GM23338 (cell line): Measurements from ENCODE around the gene ADAP1. TPM values are rescaled to one million over a fixed set of nuclear protein-coding genes. Genes with fewer than 3 reads are reported as not detected.

Experiments
- ATAC-seq: fragments of 200-7000 bp; cut with Tn5 transposase; 3 replicates; pipeline ENCODE4 v1.9.1; 2020
- DNase-seq: peaks from one replicate; pipeline ENCODE4 v3.0.0-alpha.2; 2015; ENCODE audit warnings: low spot score
- H2AFZ ChIP-seq: fragments of 200-600 bp; sonication (generic); 2 replicates; pipeline ENCODE4 v1.8.0; 2016; ENCODE audit warnings: antibody characterized with exemption, mild to moderate bottlenecking, moderate library complexity
- H3F3A ChIP-seq: fragments of 200-600 bp; sonication (generic); replicated peaks from 2 replicates; pipeline ENCODE4 v1.8.0; 2017; ENCODE audit warnings: antibody characterized with exemption, mixed run types, low read depth
- H3K27ac ChIP-seq: fragments of 200-600 bp; sonication (generic); 2 replicates; pipeline ENCODE4 v1.6.1; 2016; ENCODE audit warnings: low read depth
- H3K27me3 ChIP-seq: fragments of 200-600 bp; sonication (generic); 2 replicates; pipeline ENCODE4 v1.8.0; 2016; ENCODE audit warnings: mild to moderate bottlenecking, mixed run types, moderate library complexity; ENCODE audit not compliant: insufficient read depth
- H3K36me3 ChIP-seq: fragments of 200-600 bp; sonication (generic); 2 replicates; pipeline ENCODE4 v1.8.0; 2016; ENCODE audit warnings: mild to moderate bottlenecking; ENCODE audit not compliant: insufficient read depth
- H3K4me1 ChIP-seq: fragments of 200-600 bp; sonication (generic); 2 replicates; pipeline ENCODE4 v1.8.0; 2016; ENCODE audit warnings: mild to moderate bottlenecking, moderate library complexity; ENCODE audit not compliant: insufficient read depth
- H3K4me2 ChIP-seq: fragments of 200-600 bp; sonication (generic); 2 replicates; pipeline ENCODE4 v1.7.1; 2017; ENCODE audit warnings: mixed run types
- H3K4me3 ChIP-seq: fragments of 200-600 bp; sonication (generic); 2 replicates; pipeline ENCODE4 v1.6.1; 2016; ENCODE audit warnings: mixed run types
- H3K79me2 ChIP-seq: fragments of 200-600 bp; sonication (generic); replicated peaks from 2 replicates; pipeline ENCODE4 v1.8.0; 2017; ENCODE audit warnings: mild to moderate bottlenecking; ENCODE audit not compliant: insufficient read depth
- H3K9me2 ChIP-seq: fragments of 200-600 bp; sonication (generic); 2 replicates; pipeline ENCODE4 v1.8.0; 2017; ENCODE audit not compliant: insufficient read depth
- H4K20me1 ChIP-seq: fragments of 200-600 bp; sonication (generic); replicated peaks from 2 replicates; pipeline ENCODE4 v1.8.0; 2017; ENCODE audit warnings: mild to moderate bottlenecking; ENCODE audit not compliant: insufficient read depth
- H3K27ac Mint-ChIP-seq: 2 replicates; pipeline ENCODE4 v1.8.0; 2020; ENCODE audit warnings: inconsistent platforms, mild to moderate bottlenecking, moderate library complexity, mixed read lengths
- H3K27me3 Mint-ChIP-seq: 3 replicates; pipeline ENCODE4 v1.8.0; 2022; ENCODE audit warnings: low read depth, mild to moderate bottlenecking, moderate library complexity, mixed read lengths, inconsistent platforms; ENCODE audit not compliant: insufficient read depth, poor library complexity
- H3K36me3 Mint-ChIP-seq: 3 replicates; pipeline ENCODE4 v1.8.0; 2021; ENCODE audit warnings: low read depth, mild to moderate bottlenecking, inconsistent platforms, moderate library complexity, mixed read lengths
- H3K4me1 Mint-ChIP-seq: 3 replicates; pipeline ENCODE4 v1.8.0; 2020; ENCODE audit warnings: mild to moderate bottlenecking, inconsistent platforms, mixed read lengths
- H3K4me3 Mint-ChIP-seq: 3 replicates; pipeline ENCODE4 v1.8.0; 2021; ENCODE audit warnings: moderate library complexity, mild to moderate bottlenecking, inconsistent platforms, mixed read lengths
- H3K9me3 Mint-ChIP-seq: 3 replicates; pipeline ENCODE4 v1.8.0; 2020; ENCODE audit warnings: moderate library complexity, mild to moderate bottlenecking, inconsistent platforms, mixed read lengths
- CREB1 ChIP-seq: fragments of 250-450 bp; sonication (Bioruptor Pico); IDR thresholded peaks from 2 replicates; pipeline ENCODE4 v1.5.0; 2020; ENCODE audit warnings: low read depth, mild to moderate bottlenecking, moderate library complexity
- EZH2 ChIP-seq: fragments of 200-600 bp; sonication (generic); IDR thresholded peaks from one replicate; pipeline ENCODE4 v1.8.0; 2017; ENCODE audit warnings: antibody characterized with exemption, mild to moderate bottlenecking, low read depth; ENCODE audit not compliant: unreplicated experiment
- EZH2phosphoT487 ChIP-seq: fragments of 200-600 bp; sonication (generic); IDR thresholded peaks from one replicate; pipeline ENCODE4 v1.8.1; 2018; ENCODE audit warnings: antibody characterized with exemption; ENCODE audit not compliant: unreplicated experiment
- JUNB ChIP-seq: IDR thresholded peaks from one replicate; pipeline ENCODE4 v1.6.1; 2016; ENCODE audit warnings: antibody characterized with exemption; ENCODE audit not compliant: unreplicated experiment
- POLR2AphosphoS5 ChIP-seq: IDR thresholded peaks from 2 replicates; pipeline ENCODE4 v1.6.1; 2016; ENCODE audit warnings: antibody characterized with exemption, low read depth
- STAT1 ChIP-seq: IDR thresholded peaks from one replicate; pipeline ENCODE4 v1.6.1; 2016; ENCODE audit warnings: antibody characterized with exemption; ENCODE audit not compliant: unreplicated experiment
- ZNF114 ChIP-seq: fragments of 250-450 bp; sonication (Bioruptor Pico); IDR thresholded peaks from 2 replicates; pipeline ENCODE4 v1.5.0; 2020; ENCODE audit warnings: mild to moderate bottlenecking, moderate library complexity
- ZNF331 ChIP-seq: fragments of 250-450 bp; sonication (Bioruptor Pico); IDR thresholded peaks from 2 replicates; pipeline ENCODE4 v1.5.0; 2020; ENCODE audit warnings: low read depth, mild to moderate bottlenecking, moderate library complexity
- polyA plus RNA-seq: library from polyadenylated mRNA; unstranded; fragments of >200 nt; fragmentation: Nextera tagmentation; extraction: Ambion mirVana; gene quantifications from 2 replicates; pipeline ENCODE4 v1.2.1, GENCODE V29; 2016
- total RNA-seq: library from RNA; depleted of rRNA; stranded (reverse); fragments of >200 nt; shearing (Covaris generic); gene quantifications from 2 replicates; pipeline ENCODE4 v1.2.3, GENCODE V29; 2014
- TF ChIP-seq, protein P1 (sequence below): IDR thresholded peaks from 2 replicates; pipeline ENCODE4 v1.6.1; 2016; ENCODE audit warnings: antibody characterized with exemption

Gene ADAP1
- total and polyA plus RNA-seq, 2 experiments from 2014 or later, result 2.2 to 9.6 TPM

DNA sequence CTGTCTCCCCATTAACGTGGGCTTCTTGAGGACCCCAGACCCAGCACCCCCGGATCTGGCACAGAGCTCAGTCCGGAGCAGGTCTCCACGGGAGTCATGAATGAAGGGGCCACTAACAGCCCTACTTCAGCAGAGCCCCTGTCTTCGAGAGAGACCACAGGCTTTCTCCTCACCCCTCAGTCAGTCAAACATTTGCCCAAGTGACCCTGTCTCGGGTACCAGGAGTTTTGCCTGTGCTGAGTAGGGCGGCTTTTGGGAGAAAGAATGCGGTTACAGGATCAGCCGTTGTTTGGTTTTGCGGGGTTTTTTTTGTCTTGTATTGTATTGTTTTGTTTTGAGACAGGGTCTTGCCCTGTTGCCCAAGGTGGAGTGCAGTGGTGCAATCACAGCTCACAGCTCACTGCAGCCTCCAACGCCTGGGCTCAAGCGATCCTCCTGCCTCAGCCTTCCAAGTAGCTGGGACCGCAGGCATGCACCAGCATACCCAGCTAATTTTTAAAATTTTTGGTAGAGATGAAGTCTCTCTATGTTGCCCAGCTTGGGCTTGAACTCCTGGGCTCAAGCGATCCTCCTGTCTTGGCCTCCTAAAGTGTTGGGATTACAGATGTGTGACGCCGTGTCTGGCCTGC is 16.5 kb downstream of the ADAP1 start:
- no peak overlapping the region for H3K4me3 Mint-ChIP-seq
- Histone ChIP-seq H3K79me2 (no peaks in the 10 kb centered on the region), H3K4me1 (no peaks in the 10 kb centered on the region), H3K36me3 (no peaks in the 10 kb centered on the region), H3K27me3 (peaks cover 8% of the 10 kb centered on the region; the same call in 1 of the 2 replicates), H3K27ac (no peak overlapping the region), H4K20me1 (no peaks in the 10 kb centered on the region), H3F3A (no peaks in the 10 kb centered on the region), H2AFZ (no peak overlapping the region), H3K9me2 (no peaks in the 10 kb centered on the region), H3K4me2 (no peak overlapping the region), H3K4me3 (no peak overlapping the region)
- no peaks in the 10 kb centered on the region; the same call in 2 of the 3 replicates for H3K36me3 Mint-ChIP-seq
- no peaks in the 10 kb centered on the region; the same call in 2 of the 3 replicates for H3K4me1 Mint-ChIP-seq
- TF ChIP-seq EZH2, result no peak
- no peak for TF ChIP-seq JUNB
- no peak for ATAC-seq
- no peak for DNase-seq
- peaks cover 5% of the 10 kb centered on the region for H3K9me3 Mint-ChIP-seq
- peaks cover 7% of the 10 kb centered on the region for H3K27me3 Mint-ChIP-seq
- H3K27ac Mint-ChIP-seq, result no peak overlapping the region

GRCh38 chr7:936386-937054 is 18.0 kb downstream of the ADAP1 start:
- no peak for TF ChIP-seq EZH2
- peaks cover 4% of the 10 kb centered on the region for H3K27me3 Mint-ChIP-seq
- H3K27ac ChIP-seq, result no peak overlapping the region
- no peak; the same call in 2 of the 3 replicates for ATAC-seq
- H3K4me1 Mint-ChIP-seq, result no peaks in the 10 kb centered on the region
- H3K4me2 ChIP-seq, result no peak overlapping the region
- H3K27ac Mint-ChIP-seq, result no peak overlapping the region
- no peaks in the 10 kb centered on the region for H3F3A ChIP-seq
- no peak overlapping the region for H3K4me3 ChIP-seq
- H3K36me3 Mint-ChIP-seq, result no peaks in the 10 kb centered on the region
- no peaks in the 10 kb centered on the region for H3K9me2 ChIP-seq
- DNase-seq, result no peak
- peaks cover 5% of the 10 kb centered on the region for H3K9me3 Mint-ChIP-seq
- no peak overlapping the region for H2AFZ ChIP-seq
- no peaks in the 10 kb centered on the region for H4K20me1 ChIP-seq
- peaks cover 2% of the 10 kb centered on the region; the same call in 1 of the 2 replicates for H3K27me3 ChIP-seq
- no peak overlapping the region for H3K4me3 Mint-ChIP-seq
- no peaks in the 10 kb centered on the region for H3K4me1 ChIP-seq
- H3K36me3 ChIP-seq, result no peaks in the 10 kb centered on the region
- H3K79me2 ChIP-seq, result no peaks in the 10 kb centered on the region

- Mint-ChIP-seq H3K4me1 (no peaks in the 10 kb centered on the region), H3K27me3 (peaks cover 4% of the 10 kb centered on the region), H3K9me3 (peaks cover 4% of the 10 kb centered on the region), H3K4me3 (no peak overlapping the region), H3K27ac (no peak overlapping the region), H3K36me3 (no peaks in the 10 kb centered on the region)
- H4K20me1 ChIP-seq, result no peaks in the 10 kb centered on the region
- H3K36me3 ChIP-seq, result no peaks in the 10 kb centered on the region
- no peak overlapping the region for H2AFZ ChIP-seq
- no peak for ATAC-seq
- no peak overlapping the region for H3K4me2 ChIP-seq
- no peak overlapping the region for H3K27ac ChIP-seq
- DNase-seq, result no peak
- no peaks in the 10 kb centered on the region for H3K4me1 ChIP-seq
- H3K9me2 ChIP-seq, result no peaks in the 10 kb centered on the region
- no peaks in the 10 kb centered on the region for H3K79me2 ChIP-seq
- H3F3A ChIP-seq, result no peaks in the 10 kb centered on the region
- H3K4me3 ChIP-seq, result no peak overlapping the region
- no peaks in the 10 kb centered on the region for H3K27me3 ChIP-seq
- TF ChIP-seq EZH2phosphoT487 (no peak), STAT1 (no peak), EZH2 (no peak), CREB1 (CRISPR knock-in tag) (no peak), ZNF114 (CRISPR knock-in tag) (no peak), JUNB (no peak), ZNF331 (no peak), POLR2AphosphoS5 (no peak)
- TF ChIP-seq, protein P1, sequence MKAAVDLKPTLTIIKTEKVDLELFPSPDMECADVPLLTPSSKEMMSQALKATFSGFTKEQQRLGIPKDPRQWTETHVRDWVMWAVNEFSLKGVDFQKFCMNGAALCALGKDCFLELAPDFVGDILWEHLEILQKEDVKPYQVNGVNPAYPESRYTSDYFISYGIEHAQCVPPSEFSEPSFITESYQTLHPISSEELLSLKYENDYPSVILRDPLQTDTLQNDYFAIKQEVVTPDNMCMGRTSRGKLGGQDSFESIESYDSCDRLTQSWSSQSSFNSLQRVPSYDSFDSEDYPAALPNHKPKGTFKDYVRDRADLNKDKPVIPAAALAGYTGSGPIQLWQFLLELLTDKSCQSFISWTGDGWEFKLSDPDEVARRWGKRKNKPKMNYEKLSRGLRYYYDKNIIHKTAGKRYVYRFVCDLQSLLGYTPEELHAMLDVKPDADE, result no peak
These were observed 18.6 kb downstream of the ADAP1 start for GRCh38 chr7:935874-936385.
